WTC11 (cell line): ENCODE results near the gene TAPBPL. TPM values are rescaled to one million over a fixed set of nuclear protein-coding genes. Genes with fewer than 3 reads are reported as not detected.
A peak's percentile ranks its signal among the peaks of the same experiment; 100 is the strongest.

Experiments used
- ATAC-seq: fragments of 200-7000 bp; cut with Tn5 transposase; 2 replicates; pipeline ENCODE4 v1.10.0; 2021; ENCODE audit warnings: mild to moderate bottlenecking, moderate library complexity
- CTCF ChIA-PET: fragments of 300-600 bp; sonication (Branson Sonifier 250); formaldehyde crosslinking; loops from one replicate; lab custom pipeline; 2021; ENCODE audit warnings: antibody characterized with exemption; lab: Charles Lee
- POLR2A ChIA-PET: fragments of 350-600 bp; sonication (Branson Sonifier 250); formaldehyde crosslinking; loops from one replicate; lab custom pipeline; 2021; ENCODE audit warnings: antibody characterized with exemption; lab: Charles Lee
- DNase-seq: peaks from one replicate; pipeline ENCODE4 v3.0.0; 2021; ENCODE audit warnings: low spot score
- H3K27ac Mint-ChIP-seq: 2 replicates; pipeline ENCODE4 v1.8.0; 2021; ENCODE audit warnings: mixed read lengths
- H3K27me3 Mint-ChIP-seq: 2 replicates; pipeline ENCODE4 v1.8.0; 2021; ENCODE audit warnings: low read depth, mild to moderate bottlenecking, moderate library complexity, mixed read lengths
- H3K36me3 Mint-ChIP-seq: 2 replicates; pipeline ENCODE4 v1.8.0; 2021; ENCODE audit warnings: mixed read lengths
- H3K4me1 Mint-ChIP-seq: 2 replicates; pipeline ENCODE4 v1.8.0; 2022; ENCODE audit warnings: mixed read lengths
- H3K4me3 Mint-ChIP-seq: 2 replicates; pipeline ENCODE4 v1.8.0; 2021; ENCODE audit warnings: mild to moderate bottlenecking, moderate library complexity, mixed read lengths
- H3K9me3 Mint-ChIP-seq: 2 replicates; pipeline ENCODE4 v1.8.0; 2021; ENCODE audit warnings: mixed read lengths
- AFF4 ChIP-seq: sonication (generic); formaldehyde crosslinking; IDR thresholded peaks from 2 replicates; pipeline ENCODE4 v1.8.1; 2023; ENCODE audit warnings: mild to moderate bottlenecking, missing genetic modification reagents, borderline replicate concordance
- ELF4 ChIP-seq: sonication (generic); formaldehyde crosslinking; IDR thresholded peaks from 2 replicates; pipeline ENCODE4 v1.8.1; 2022; ENCODE audit warnings: low read depth, mild to moderate bottlenecking, moderate library complexity, missing genetic modification reagents
- FOXK1 ChIP-seq: sonication (generic); formaldehyde crosslinking; IDR thresholded peaks from 2 replicates; pipeline ENCODE4 v1.8.0; 2022; ENCODE audit warnings: mild to moderate bottlenecking, moderate library complexity, missing genetic modification reagents
- GTF2I ChIP-seq: fragments of 250-450 bp; sonication (Bioruptor Pico); conservative IDR thresholded peaks from 2 replicates; pipeline ENCODE4 v1.4.0; 2021; ENCODE audit warnings: mild to moderate bottlenecking
- HMGXB4 ChIP-seq: sonication (generic); formaldehyde crosslinking; IDR thresholded peaks from 2 replicates; pipeline ENCODE4 v1.8.1; 2023; ENCODE audit warnings: mild to moderate bottlenecking, moderate library complexity, missing genetic modification reagents
- NR1H2 ChIP-seq: sonication (generic); formaldehyde crosslinking; IDR thresholded peaks from 2 replicates; pipeline ENCODE4 v1.9.0; 2021; ENCODE audit warnings: mild to moderate bottlenecking, moderate library complexity, missing genetic modification reagents
- NR3C1 ChIP-seq: sonication (generic); formaldehyde crosslinking; conservative IDR thresholded peaks from 2 replicates; pipeline ENCODE4 v1.8.1; 2023; ENCODE audit warnings: low read depth, mild to moderate bottlenecking, missing genetic modification reagents
- RORB ChIP-seq: fragments of 250-450 bp; sonication (Bioruptor Pico); IDR thresholded peaks from 2 replicates; pipeline ENCODE4 v1.9.0; 2021; ENCODE audit warnings: mild to moderate bottlenecking
- SMAD3 ChIP-seq: sonication (generic); formaldehyde crosslinking; IDR thresholded peaks from 2 replicates; pipeline ENCODE4 v1.8.0; 2022; ENCODE audit warnings: missing genetic modification reagents, mild to moderate bottlenecking, borderline replicate concordance
- SP1 ChIP-seq: sonication (generic); formaldehyde crosslinking; conservative IDR thresholded peaks from 2 replicates; pipeline ENCODE4 v1.8.1; 2022; ENCODE audit warnings: missing genetic modification reagents
- TEAD1 ChIP-seq: sonication (generic); formaldehyde crosslinking; IDR thresholded peaks from 2 replicates; pipeline ENCODE4 v1.8.0; 2022; ENCODE audit warnings: mild to moderate bottlenecking, missing genetic modification reagents
- TP53 ChIP-seq: sonication (generic); formaldehyde crosslinking; IDR thresholded peaks from 2 replicates; pipeline ENCODE4 v1.8.1; 2023; ENCODE audit warnings: mild to moderate bottlenecking, missing genetic modification reagents
- ZNF416 ChIP-seq: fragments of 250-450 bp; sonication (Bioruptor Pico); IDR thresholded peaks from 2 replicates; pipeline ENCODE4 v1.9.0; 2021; ENCODE audit warnings: mild to moderate bottlenecking, inconsistent platforms
- ZSCAN18 ChIP-seq: fragments of 250-450 bp; sonication (Bioruptor Pico); IDR thresholded peaks from 2 replicates; pipeline ENCODE4 v2.1.2; 2022; ENCODE audit warnings: mild to moderate bottlenecking, moderate library complexity
- total RNA-seq: library from RNA; stranded (reverse); gene quantifications from 3 replicates; pipeline ENCODE4 v1.2.3, GENCODE V29; 2021

Gene TAPBPL
- total RNA-seq, 1 experiment from 2014 or later: 1.3 TPM

GRCh38 chr12:6444704-6445688, 6.8 kb upstream of the TAPBPL start, which contains the start of gene CD27 (continued):
- no peak for TF ChIP-seq ZSCAN18

- ChIA-PET CTCF (interaction anchor here (0.6 to 3.9 kb wide), 6 partner anchors 15 to 124 kb away, joined by 3 to 39 read pairs (median 6); no protein-coding TSS in a partner anchor), POLR2A (interaction anchor here (0.6 to 2.3 kb wide), 5 partner anchors 20 to 483 kb away, joined by 3 to 16 read pairs (median 3); partner anchors contain the start of genes SCNN1A and VAMP1)
- TF ChIP-seq SMAD3 (CRISPR knock-in tag) (no peak), SP1 (CRISPR knock-in tag) (no peak), RORB (no peak), ELF4 (CRISPR knock-in tag) (no peak), NR1H2 (CRISPR knock-in tag) (no peak), TP53 (no peak; the same call in 1 of the 2 replicates), NR3C1 (CRISPR knock-in tag) (no peak), GTF2I (CRISPR knock-in tag) (no peak), TEAD1 (CRISPR knock-in tag) (no peak), AFF4 (CRISPR knock-in tag) (no peak), HMGXB4 (CRISPR knock-in tag) (no peak), FOXK1 (CRISPR knock-in tag) (no peak), ZNF416 (CRISPR knock-in tag) (no peak)
- H3K36me3 Mint-ChIP-seq: no peaks in the 10 kb centered on the region
- peaks cover 39% of the 10 kb centered on the region for H3K4me1 Mint-ChIP-seq
- H3K27me3 Mint-ChIP-seq: no peaks in the 10 kb centered on the region
- H3K27ac Mint-ChIP-seq: peak overlapping the region; percentile 92; the same call in 1 of the 2 replicates
- H3K4me3 Mint-ChIP-seq: peak overlapping the region; percentile 51; the same call in 1 of the 2 replicates
- H3K9me3 Mint-ChIP-seq: no peaks in the 10 kb centered on the region
- ATAC-seq (no peak; the same call in 1 of the 2 replicates), DNase-seq (peak; percentile 8)
Observed at GRCh38 chr12:6450091-6450868, 1.6 kb upstream of the TAPBPL start.
